Measurements from ENCODE around the gene SOS1. TPM values are rescaled to one million over a fixed set of nuclear protein-coding genes. Genes with fewer than 3 reads are reported as not detected.

SOS1 gene
- total RNA-seq, 1 experiment from 2014 or later: 28.7 TPM

- ChIA-PET CTCF (no interaction called here), POLR2A (no interaction called here)
- H3K9me3 ChIP-seq (ENCODE audit: control insufficient read depth, insufficient read depth, low read depth, low read length): no peaks in the 10 kb centered on the region
Observed at GRCh38 chr2:39136799-39137198, 15.9 kb upstream of the SOS1 start.

GRCh38 chr2:39135690-39136259, 14.9 kb upstream of the SOS1 start:
- CTCF ChIA-PET: no interaction called here
- intact Hi-C loops (cut with micrococcal nuclease; ENCODE audit: unreplicated experiment): no loop called here
- Histone ChIP-seq H3K9me3 (ENCODE audit: control insufficient read depth, insufficient read depth, low read depth, low read length) (no peaks in the 10 kb centered on the region), H3K27ac (ENCODE audit: low read length) (no peak overlapping the region), H3K4me3 (ENCODE audit: low read depth in 2 of 2, low read length in 2 of 2) (no peak overlapping the region), H3K27me3 (ENCODE audit: control insufficient read depth, insufficient read depth, low read length) (no peaks in the 10 kb centered on the region), H3K4me1 (ENCODE audit: control insufficient read depth, insufficient read depth, low read length) (no peaks in the 10 kb centered on the region), H3K36me3 (ENCODE audit: control insufficient read depth, insufficient read depth, low read length) (no peaks in the 10 kb centered on the region)
- POLR2A ChIA-PET: no interaction called here
- TF ChIP-seq REST (IDR thresholded peaks at IDR 0.05; ENCODE audit: insufficient read depth in 1 of 2, low read depth in 2 of 2, low read length in 1 of 2) (no peak), POLR2AphosphoS5 (IDR thresholded peaks at IDR 0.05; ENCODE audit: low read depth, low read length) (no peak), CTCF (IDR thresholded peaks at IDR 0.05) (no peak), SIN3A (IDR thresholded peaks at IDR 0.05; ENCODE audit: borderline replicate concordance, insufficient read depth, low read depth, low read length) (no peak), TCF7L2 (IDR thresholded peaks at IDR 0.05; ENCODE audit: low read depth, low read length) (no peak)
- DNase-seq (ENCODE audit: low read depth, low spot score) (no peak), ATAC-seq (no peak)
- in situ Hi-C loops (cut with HindIII; ENCODE audit: low pct_unique_long_range_greater_than_20kb, low sequenced_read_pairs): no loop called here
- no TSS peak for BruUV-seq (replicated peaks)

More at GRCh38 chr2:39136799-39137198, 15.9 kb upstream of the SOS1 start:
- Histone ChIP-seq H3K27me3 (ENCODE audit: control insufficient read depth, insufficient read depth, low read length) (no peaks in the 10 kb centered on the region), H3K4me1 (ENCODE audit: control insufficient read depth, insufficient read depth, low read length) (no peaks in the 10 kb centered on the region), H3K4me3 (ENCODE audit: low read depth in 2 of 2, low read length in 2 of 2) (no peak overlapping the region), H3K27ac (ENCODE audit: low read length) (no peak overlapping the region), H3K36me3 (ENCODE audit: control insufficient read depth, insufficient read depth, low read length) (no peaks in the 10 kb centered on the region)
- DNase-seq (ENCODE audit: low read depth, low spot score): no peak
- in situ Hi-C loops (cut with HindIII; ENCODE audit: low pct_unique_long_range_greater_than_20kb, low sequenced_read_pairs) (no loop called here), intact Hi-C loops (cut with micrococcal nuclease; ENCODE audit: unreplicated experiment) (no loop called here)
- no peak for ATAC-seq
- TF ChIP-seq TCF7L2 (IDR thresholded peaks at IDR 0.05; ENCODE audit: low read depth, low read length): no peak
- TF ChIP-seq POLR2AphosphoS5 (IDR thresholded peaks at IDR 0.05; ENCODE audit: low read depth, low read length): no peak
- no peak for TF ChIP-seq SIN3A (IDR thresholded peaks at IDR 0.05; ENCODE audit: borderline replicate concordance, insufficient read depth, low read depth, low read length)
- TF ChIP-seq REST (IDR thresholded peaks at IDR 0.05; ENCODE audit: insufficient read depth in 1 of 2, low read depth in 2 of 2, low read length in 1 of 2): no peak
- TF ChIP-seq CTCF (IDR thresholded peaks at IDR 0.05): no peak
- no TSS peak for BruUV-seq (replicated peaks)

Measured in Panc1 (cell line).